ENCODE data around the gene VPS35L. TPM values are rescaled to one million over a fixed set of nuclear protein-coding genes. Genes with fewer than 3 reads are reported as not detected.

Gene VPS35L
- total RNA-seq, 1 experiment from 2014 or later, result 5.4 TPM

GRCh38 chr16:19710991-19711545, 155.6 kb downstream of the VPS35L start:
- Mint-ChIP-seq H3K4me3 (ENCODE audit: unreplicated experiment) (no peak overlapping the region), H3K27ac (ENCODE audit: unreplicated experiment) (no peak overlapping the region), H3K9me3 (ENCODE audit: unreplicated experiment) (no peaks in the 10 kb centered on the region), H3K36me3 (ENCODE audit: insufficient read depth, unreplicated experiment) (peaks cover 60% of the 10 kb centered on the region), H3K4me1 (ENCODE audit: low read depth, unreplicated experiment) (peaks cover 19% of the 10 kb centered on the region), H3K27me3 (ENCODE audit: insufficient read depth, unreplicated experiment) (no peaks in the 10 kb centered on the region)
- CTCF ChIA-PET, result no interaction called here
- H3K9me3 ChIP-seq, result no peaks in the 10 kb centered on the region
- POLR2A ChIA-PET, result no interaction called here
- no peaks in the 10 kb centered on the region for H3K27me3 ChIP-seq (replicated peaks; ENCODE audit: control insufficient read depth, insufficient read depth, low read length)
- intact Hi-C loops (cut with micrococcal nuclease; ENCODE audit: unreplicated experiment), result loop anchor here (10.0 kb wide), 1 partner anchor 174 kb away; the partner anchor contains the start of gene GPRC5B
- BruUV-seq (replicated peaks), result no TSS peak
- DNase-seq, result no peak
- no peak overlapping the region for H3K4me3 ChIP-seq (ENCODE audit: low read depth, low read length)
- H3K36me3 ChIP-seq (ENCODE audit: control insufficient read depth, insufficient read depth, low read length), result peaks cover 2% of the 10 kb centered on the region; the same call in 1 of the 2 replicates
- no peak for TF ChIP-seq CTCF (IDR thresholded peaks at IDR 0.05; ENCODE audit: insufficient read depth in 1 of 2, low read depth in 1 of 2, low read length in 1 of 2, severe bottlenecking in 1 of 2, unreplicated experiment in 1 of 2)
- H3K4me1 ChIP-seq, result peaks cover 5% of the 10 kb centered on the region

- no peak overlapping the region for H3K4me3 Mint-ChIP-seq (ENCODE audit: unreplicated experiment)
- Histone ChIP-seq H3K4me3 (ENCODE audit: low read depth, low read length) (no peak overlapping the region), H3K4me1 (peaks cover 11% of the 10 kb centered on the region)
These were observed 156.1 kb downstream of the VPS35L start for GRCh38 chr16:19711643-19712042.

GRCh38 chr16:19712418-19713058, 157.0 kb downstream of the VPS35L start:
- TF ChIP-seq CTCF (IDR thresholded peaks at IDR 0.05; ENCODE audit: insufficient read depth in 1 of 2, low read depth in 1 of 2, low read length in 1 of 2, severe bottlenecking in 1 of 2, unreplicated experiment in 1 of 2), result no peak
- intact Hi-C loops (cut with micrococcal nuclease; ENCODE audit: unreplicated experiment), result loop anchor here (10.0 kb wide), 1 partner anchor 172 kb away; the partner anchor contains the start of gene GPRC5B
- H3K9me3 ChIP-seq, result no peaks in the 10 kb centered on the region
- Mint-ChIP-seq H3K36me3 (ENCODE audit: insufficient read depth, unreplicated experiment) (peaks cover 55% of the 10 kb centered on the region), H3K4me1 (ENCODE audit: low read depth, unreplicated experiment) (peaks cover 24% of the 10 kb centered on the region), H3K27ac (ENCODE audit: unreplicated experiment) (no peak overlapping the region), H3K9me3 (ENCODE audit: unreplicated experiment) (no peaks in the 10 kb centered on the region), H3K27me3 (ENCODE audit: insufficient read depth, unreplicated experiment) (no peaks in the 10 kb centered on the region), H3K4me3 (ENCODE audit: unreplicated experiment) (no peak overlapping the region)
- DNase-seq, result no peak
- POLR2A ChIA-PET, result no interaction called here
- H3K36me3 ChIP-seq (ENCODE audit: control insufficient read depth, insufficient read depth, low read length), result peaks cover 2% of the 10 kb centered on the region; the same call in 1 of the 2 replicates
- peaks cover 13% of the 10 kb centered on the region for H3K4me1 ChIP-seq
- CTCF ChIA-PET, result no interaction called here
- no peaks in the 10 kb centered on the region for H3K27me3 ChIP-seq (replicated peaks; ENCODE audit: control insufficient read depth, insufficient read depth, low read length)
- BruUV-seq (replicated peaks), result no TSS peak
- no peak overlapping the region for H3K4me3 ChIP-seq (ENCODE audit: low read depth, low read length)

More at GRCh38 chr16:19711643-19712042, 156.1 kb downstream of the VPS35L start:
- intact Hi-C loops (cut with micrococcal nuclease; ENCODE audit: unreplicated experiment), result loop anchor here (10.0 kb wide), 1 partner anchor 173 kb away; the partner anchor contains the start of gene GPRC5B
- no peaks in the 10 kb centered on the region for H3K9me3 ChIP-seq
- peaks cover 2% of the 10 kb centered on the region; the same call in 1 of the 2 replicates for H3K36me3 ChIP-seq (ENCODE audit: control insufficient read depth, insufficient read depth, low read length)
- Mint-ChIP-seq H3K36me3 (ENCODE audit: insufficient read depth, unreplicated experiment) (peaks cover 58% of the 10 kb centered on the region), H3K4me1 (ENCODE audit: low read depth, unreplicated experiment) (peaks cover 24% of the 10 kb centered on the region), H3K27me3 (ENCODE audit: insufficient read depth, unreplicated experiment) (no peaks in the 10 kb centered on the region), H3K9me3 (ENCODE audit: unreplicated experiment) (no peaks in the 10 kb centered on the region), H3K27ac (ENCODE audit: unreplicated experiment) (no peak overlapping the region)
- no peak for TF ChIP-seq CTCF (IDR thresholded peaks at IDR 0.05; ENCODE audit: insufficient read depth in 1 of 2, low read depth in 1 of 2, low read length in 1 of 2, severe bottlenecking in 1 of 2, unreplicated experiment in 1 of 2)
- no peak for DNase-seq
- H3K27me3 ChIP-seq (replicated peaks; ENCODE audit: control insufficient read depth, insufficient read depth, low read length), result no peaks in the 10 kb centered on the region
- ChIA-PET POLR2A (no interaction called here), CTCF (no interaction called here)
- BruUV-seq (replicated peaks), result no TSS peak

Data from Caco-2 (cell line).